ENCODE measurements around the gene PPP3R1. TPM values are rescaled to one million over a fixed set of nuclear protein-coding genes. Genes with fewer than 3 reads are reported as not detected.

PPP3R1 gene
- total RNA-seq, 1 donor from 2014 or later = 72.3 TPM

- TF ChIP-seq CTCF (IDR thresholded peaks at IDR 0.05) = no peak
- no peak for DNase-seq (ENCODE audit: low spot score)
- H3K27ac Mint-ChIP-seq (ENCODE audit: unreplicated experiment) = no peak overlapping the region
- H3K4me1 Mint-ChIP-seq (ENCODE audit: low read depth) = no peaks in the 10 kb centered on the region
- H3K36me3 Mint-ChIP-seq (ENCODE audit: low read depth) = no peaks in the 10 kb centered on the region
- no peaks in the 10 kb centered on the region for H3K27me3 Mint-ChIP-seq (ENCODE audit: low read depth)
- no peak overlapping the region for H3K4me3 Mint-ChIP-seq (ENCODE audit: unreplicated experiment)
- no peaks in the 10 kb centered on the region for H3K9me3 Mint-ChIP-seq (ENCODE audit: low read depth)
These were observed 40.7 kb upstream of the PPP3R1 start for GRCh38 chr2:68293024-68293423.

- Mint-ChIP-seq H3K27me3 (ENCODE audit: low read depth) (no peaks in the 10 kb centered on the region), H3K9me3 (ENCODE audit: low read depth) (no peaks in the 10 kb centered on the region), H3K36me3 (ENCODE audit: low read depth) (no peaks in the 10 kb centered on the region), H3K4me1 (ENCODE audit: low read depth) (no peaks in the 10 kb centered on the region), H3K4me3 (ENCODE audit: unreplicated experiment) (no peak overlapping the region), H3K27ac (ENCODE audit: unreplicated experiment) (no peak overlapping the region)
- DNase-seq (ENCODE audit: low spot score) = no peak
- peak; percentile 77 for TF ChIP-seq CTCF (IDR thresholded peaks at IDR 0.05)
These were observed 39.9 kb upstream of the PPP3R1 start for GRCh38 chr2:68292108-68292710.

GRCh38 chr2:68291314-68291713 is 39.0 kb upstream of the PPP3R1 start:
- Mint-ChIP-seq H3K27ac (ENCODE audit: unreplicated experiment) (no peak overlapping the region), H3K36me3 (ENCODE audit: low read depth) (no peaks in the 10 kb centered on the region), H3K4me1 (ENCODE audit: low read depth) (no peaks in the 10 kb centered on the region), H3K27me3 (ENCODE audit: low read depth) (no peaks in the 10 kb centered on the region), H3K9me3 (ENCODE audit: low read depth) (no peaks in the 10 kb centered on the region), H3K4me3 (ENCODE audit: unreplicated experiment) (no peak overlapping the region)
- TF ChIP-seq CTCF (IDR thresholded peaks at IDR 0.05) = no peak
- no peak for DNase-seq (ENCODE audit: low spot score)

- no peaks in the 10 kb centered on the region for H3K4me1 Mint-ChIP-seq (ENCODE audit: low read depth)
- no peaks in the 10 kb centered on the region for H3K36me3 Mint-ChIP-seq (ENCODE audit: low read depth)
- no peak for DNase-seq (ENCODE audit: low spot score)
- no peaks in the 10 kb centered on the region for H3K9me3 Mint-ChIP-seq (ENCODE audit: low read depth)
- H3K4me3 Mint-ChIP-seq (ENCODE audit: unreplicated experiment) = no peak overlapping the region
- no peak overlapping the region for H3K27ac Mint-ChIP-seq (ENCODE audit: unreplicated experiment)
- TF ChIP-seq CTCF (IDR thresholded peaks at IDR 0.05) = no peak
- no peaks in the 10 kb centered on the region for H3K27me3 Mint-ChIP-seq (ENCODE audit: low read depth)
These were observed 38.6 kb upstream of the PPP3R1 start for GRCh38 chr2:68290901-68291300.

- Mint-ChIP-seq H3K4me1 (ENCODE audit: low read depth) (peaks cover under 1% of the 10 kb centered on the region), H3K9me3 (ENCODE audit: low read depth) (no peaks in the 10 kb centered on the region), H3K27me3 (ENCODE audit: low read depth) (no peaks in the 10 kb centered on the region), H3K4me3 (ENCODE audit: unreplicated experiment) (no peak overlapping the region), H3K27ac (ENCODE audit: unreplicated experiment) (no peak overlapping the region), H3K36me3 (ENCODE audit: low read depth) (no peaks in the 10 kb centered on the region)
- no peak for DNase-seq (ENCODE audit: low spot score)
- no peak for TF ChIP-seq CTCF (IDR thresholded peaks at IDR 0.05)
These were observed 35.5 kb upstream of the PPP3R1 start for GRCh38 chr2:68287580-68288441.

All from chondrocyte (in vitro differentiated cells).